GM18505 (cell line): ENCODE results near the gene PELO.

Experiments used
- ATAC-seq: cut with Tn5 transposase; IDR thresholded peaks from one replicate; pipeline ENCODE4 v1.9.1; 2021; ENCODE audit not compliant: unreplicated experiment
- POLR2A ChIP-seq: IDR thresholded peaks from 4 replicates; pipeline ENCODE4 v1.6.1; 2011; ENCODE audit warnings: borderline replicate concordance; ENCODE audit not compliant: insufficient read depth, insufficient read length; ENCODE audit errors: extremely low read depth

The PELO gene

DNA sequence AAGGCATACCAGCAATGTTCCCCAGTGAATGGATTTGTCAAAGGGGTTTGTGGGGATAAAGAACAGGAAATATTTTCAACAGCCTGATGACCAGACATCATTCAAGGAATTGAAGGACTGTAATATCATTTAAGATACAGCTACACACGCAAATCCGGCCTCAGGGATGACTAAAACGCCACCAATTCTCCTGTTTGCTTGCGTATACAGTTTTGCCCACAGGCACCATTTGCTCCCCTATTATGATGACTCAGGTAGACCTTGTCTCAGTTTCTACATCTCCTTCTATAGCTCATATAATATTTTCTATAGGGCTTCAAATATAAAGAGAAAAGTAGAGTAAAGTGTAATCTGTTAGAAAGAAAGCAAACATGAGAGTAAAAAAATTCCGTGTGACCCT is 29.7 kb upstream of the PELO start:
- ATAC-seq = no peak

DNA sequence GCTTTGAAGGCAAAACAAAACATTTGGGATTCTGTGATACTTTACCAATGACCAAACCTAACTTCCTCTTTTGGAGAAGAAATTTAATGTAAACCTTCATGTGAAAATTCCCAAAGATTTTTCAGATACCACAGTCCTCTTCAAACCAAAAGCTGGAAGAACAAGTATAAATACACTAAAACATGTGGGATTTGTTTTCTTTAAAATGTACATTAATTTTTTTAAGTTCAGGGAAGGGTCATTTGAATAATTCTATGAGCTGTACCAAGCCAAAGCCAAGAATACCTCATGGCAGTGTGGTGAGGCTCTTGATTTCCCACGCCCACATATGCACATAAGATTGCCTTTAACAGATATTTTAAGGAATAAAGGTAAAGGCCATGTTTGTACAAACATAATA is 28.4 kb upstream of the PELO start:
- ATAC-seq = no peak
- no peak for TF ChIP-seq POLR2A

More for the DNA sequence above, 29.7 kb upstream of the PELO start:
- no peak for TF ChIP-seq POLR2A

DNA sequence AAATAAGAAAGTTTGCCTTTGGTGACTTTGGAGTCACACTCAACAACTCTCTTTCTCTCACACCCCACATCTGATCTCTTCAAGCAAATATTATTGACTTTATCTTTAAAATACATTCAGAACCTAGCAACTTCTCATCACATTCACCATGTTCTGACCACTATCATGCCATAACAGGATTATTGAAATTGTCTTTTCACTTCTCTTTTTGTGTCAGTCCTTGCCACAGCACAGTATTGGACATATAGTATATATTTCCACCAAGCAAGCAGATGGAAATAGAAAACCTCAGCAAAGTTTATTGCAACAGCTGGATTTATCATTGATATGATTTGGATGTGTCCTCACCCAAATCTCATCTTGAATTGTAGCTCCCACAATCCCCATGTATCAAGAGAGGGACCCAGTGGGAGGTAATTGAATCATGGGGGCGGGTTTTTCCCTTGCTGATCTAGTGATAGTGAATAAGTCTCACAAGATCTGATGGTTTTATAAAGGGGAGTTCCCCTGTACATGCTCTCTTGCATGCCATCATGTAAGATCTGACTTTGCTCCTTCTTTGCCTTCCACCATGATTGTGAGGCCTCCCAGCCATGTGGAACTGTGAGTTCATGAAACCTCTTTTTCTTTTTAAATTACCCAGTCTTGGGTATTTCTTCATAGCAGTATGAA is 26.9 kb upstream of the PELO start:
- ATAC-seq = peak; percentile 72
- TF ChIP-seq POLR2A = no peak

DNA sequence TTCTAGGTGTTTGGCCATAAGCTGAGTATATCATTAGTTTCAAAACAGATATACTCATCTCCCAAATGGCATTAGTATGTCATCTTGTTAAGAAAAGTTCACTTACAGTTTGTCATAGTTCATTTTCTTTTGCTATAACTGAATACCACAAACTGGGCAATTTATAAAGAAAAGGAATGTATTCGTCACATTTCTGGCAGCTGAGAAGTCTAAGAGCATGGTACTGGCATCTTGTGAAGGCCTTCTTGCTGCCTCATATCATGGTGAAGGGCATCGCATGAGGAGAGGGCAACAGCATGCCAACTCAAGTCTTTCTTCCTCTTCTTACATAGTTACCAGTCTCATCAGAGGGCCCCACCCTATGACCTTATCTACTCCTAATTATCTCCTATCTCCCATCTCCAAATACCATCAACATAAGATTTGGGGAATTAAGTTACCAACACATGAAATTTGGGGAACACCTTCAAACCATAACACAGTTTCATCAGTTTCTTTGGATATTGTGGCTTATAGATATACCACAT is 20.4 kb upstream of the PELO start:
- peak; percentile 8 for ATAC-seq
- TF ChIP-seq POLR2A = no peak

DNA sequence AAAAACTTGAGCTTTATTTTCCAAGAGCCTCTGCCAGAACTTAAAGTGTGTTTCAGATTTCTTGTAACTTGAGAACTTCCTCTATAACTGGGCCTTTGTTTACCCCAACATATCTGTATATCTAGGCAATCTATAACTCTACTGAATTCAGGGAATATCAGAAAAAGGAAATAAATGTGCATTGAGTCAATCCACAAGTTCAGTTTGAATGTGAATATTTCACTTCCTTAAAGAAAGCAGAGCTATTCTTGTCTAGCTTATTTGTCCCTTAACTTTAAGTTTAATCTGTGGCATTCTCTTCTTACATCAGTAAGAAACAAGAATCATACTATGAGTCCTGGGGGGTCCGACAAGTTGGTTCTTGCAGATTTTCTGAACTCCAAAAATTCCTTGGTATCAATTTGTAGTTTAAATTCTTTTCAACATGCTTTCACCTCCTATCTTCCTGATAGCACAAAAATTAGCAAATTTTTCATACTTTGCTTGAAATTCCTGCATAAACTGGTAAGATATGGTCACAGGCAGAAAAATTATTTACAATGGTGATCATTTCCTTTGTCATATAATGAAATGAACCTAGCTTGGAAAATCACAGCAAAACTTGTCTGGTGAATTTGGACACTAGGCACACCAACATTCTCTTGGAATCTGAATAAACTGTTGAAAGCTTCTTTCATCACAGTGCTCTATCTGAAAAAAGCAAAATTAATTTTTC is 19.8 kb upstream of the PELO start:
- peak; percentile 56 for ATAC-seq
- no peak for TF ChIP-seq POLR2A

DNA sequence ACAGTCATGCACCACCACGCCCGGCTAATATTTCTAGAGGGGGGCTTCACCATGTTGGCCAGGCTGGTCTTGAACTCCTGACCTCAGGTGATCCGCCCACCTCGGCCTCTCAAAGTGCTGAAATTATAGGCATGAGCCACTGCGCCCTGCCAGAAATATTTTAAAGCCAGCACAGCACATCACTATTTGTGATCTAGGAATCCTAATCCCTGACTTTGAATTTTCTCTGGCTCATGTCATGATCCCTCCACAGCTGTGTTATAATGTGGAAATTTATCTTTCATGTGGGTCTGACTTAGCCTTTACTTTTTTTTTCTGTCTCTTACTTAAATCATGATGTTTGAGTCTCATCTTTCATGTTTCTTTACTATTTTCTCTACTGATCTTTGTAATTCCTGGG is 18.7 kb upstream of the PELO start:
- ATAC-seq = no peak
- no peak for TF ChIP-seq POLR2A

DNA sequence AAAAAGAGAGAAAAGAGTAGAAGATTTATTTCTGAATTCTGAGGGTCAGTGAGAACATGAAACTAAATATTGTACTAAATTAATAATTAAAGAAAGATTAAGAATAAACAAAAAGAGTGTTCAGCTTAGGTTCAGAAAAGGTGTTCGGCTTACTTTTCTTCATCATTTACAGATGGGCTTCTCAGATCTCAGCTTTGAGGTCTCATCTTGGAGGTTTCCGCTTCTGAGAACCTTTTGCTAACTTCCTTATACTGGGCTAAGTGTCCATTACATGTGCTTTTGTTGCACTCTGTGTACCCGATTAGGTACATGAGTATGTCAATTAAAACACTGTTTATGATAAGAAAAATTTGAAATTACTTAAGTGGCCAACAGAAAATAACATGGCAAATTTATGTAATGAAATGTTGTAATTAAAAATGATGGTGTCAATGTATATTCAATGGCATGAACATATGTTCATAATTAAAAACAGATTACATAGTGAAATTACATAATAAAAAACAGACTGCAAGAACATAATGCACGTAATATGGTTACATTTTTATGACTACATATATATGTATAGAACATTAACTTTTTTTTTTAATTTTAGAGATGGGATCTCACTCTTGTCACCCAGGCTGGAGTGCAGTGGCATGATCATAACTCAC is 17.3 kb upstream of the PELO start:
- ATAC-seq = no peak
- no peak for TF ChIP-seq POLR2A

DNA sequence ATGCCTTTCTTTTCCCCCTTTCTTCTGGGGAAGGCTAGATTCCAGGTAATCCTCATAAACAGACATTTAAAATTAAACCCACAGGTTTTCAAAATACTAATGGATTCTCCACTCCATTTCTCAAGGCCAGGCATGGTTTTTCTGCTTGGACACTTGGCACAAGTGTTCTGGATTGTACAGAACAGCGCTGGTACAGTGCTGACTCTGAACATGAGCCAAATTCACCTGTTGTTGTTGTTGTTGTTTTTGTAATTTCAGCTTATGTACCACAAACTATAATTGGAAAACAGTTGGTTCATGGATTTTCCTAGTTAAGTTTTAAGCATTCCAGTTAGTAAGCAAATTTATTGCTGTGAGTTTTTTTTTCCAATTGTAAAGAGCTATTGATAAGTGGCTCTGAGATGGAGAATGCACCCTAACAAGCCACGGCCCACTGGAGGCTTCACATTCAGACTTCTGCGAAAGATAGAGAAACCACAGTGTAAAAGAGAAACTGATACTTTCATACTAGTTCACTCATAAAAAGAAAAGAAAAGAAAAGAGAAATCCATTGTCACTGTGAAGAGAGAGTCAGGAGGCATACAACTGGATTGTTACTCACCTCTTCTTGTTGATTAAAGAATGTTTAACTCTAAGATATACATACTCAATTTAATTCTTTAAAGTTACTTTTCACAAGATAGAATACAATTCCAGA is 16.2 kb upstream of the PELO start:
- TF ChIP-seq POLR2A = no peak
- ATAC-seq = peak; percentile 96

GRCh38 chr5:52772668-52773067 is 15.0 kb upstream of the PELO start:
- ATAC-seq = no peak
- TF ChIP-seq POLR2A = no peak

DNA sequence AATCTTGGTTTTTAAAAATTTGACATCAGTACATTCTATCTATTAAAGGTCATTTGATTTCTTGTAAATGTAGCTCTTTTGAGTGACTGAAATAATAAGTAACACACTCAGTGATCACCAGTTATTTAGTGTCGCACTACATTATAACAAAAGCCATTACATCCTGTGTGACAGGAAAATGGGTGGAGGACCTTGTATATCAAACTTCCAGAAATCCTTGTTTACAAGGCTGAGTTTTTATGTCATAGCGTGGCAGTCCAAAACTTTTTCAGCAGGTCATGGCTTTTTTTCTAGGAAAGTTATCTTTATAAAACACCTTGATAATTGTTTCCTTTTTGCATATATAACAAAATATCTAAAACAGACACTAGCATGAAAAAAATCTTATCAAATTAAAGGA is 14.4 kb upstream of the PELO start:
- TF ChIP-seq POLR2A = no peak
- ATAC-seq = no peak

GRCh38 chr5:52774005-52774410 is 13.7 kb upstream of the PELO start:
- TF ChIP-seq POLR2A = no peak
- no peak for ATAC-seq

GRCh38 chr5:52776116-52776515 is 11.6 kb upstream of the PELO start:
- no peak for ATAC-seq
- TF ChIP-seq POLR2A = no peak

DNA sequence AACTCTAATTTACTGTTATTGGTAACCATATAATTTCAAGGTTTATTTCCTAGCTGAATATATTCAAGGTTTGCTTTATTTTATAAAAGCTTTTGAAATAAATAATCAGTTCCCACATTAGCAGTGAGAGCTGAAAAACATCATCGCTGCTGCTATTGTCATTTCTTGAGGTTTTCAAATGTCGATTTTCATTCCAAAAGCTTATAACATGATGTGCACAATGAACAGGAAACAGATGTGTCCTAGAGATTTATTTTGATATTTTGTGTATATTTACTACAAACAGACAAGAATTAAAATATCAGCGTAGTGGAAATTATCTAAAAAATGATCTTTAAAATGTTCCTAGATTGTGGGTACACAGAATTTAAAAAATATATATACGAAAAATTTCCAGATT is 10.5 kb upstream of the PELO start:
- no peak for ATAC-seq
- no peak for TF ChIP-seq POLR2A
